Measurements from ENCODE around the gene PTCSC3.

The PTCSC3 gene

GRCh38 chr14:36217732-36218131 is 41.2 kb upstream of the PTCSC3 start:
- no peak for DNase-seq (ENCODE audit: low read depth, low spot score)
- in situ Hi-C loops (cut with HindIII; ENCODE audit: low sequenced_read_pairs) = no loop called here
- no peak overlapping the region for H3K4me3 ChIP-seq (ENCODE audit: low read depth, low read length)
- TF ChIP-seq CTCF (IDR thresholded peaks at IDR 0.05; ENCODE audit: low read depth, low read length) = no peak

GRCh38 chr14:36217027-36217426 is 40.5 kb upstream of the PTCSC3 start:
- no peak for TF ChIP-seq CTCF (IDR thresholded peaks at IDR 0.05; ENCODE audit: low read depth, low read length)
- no peak for DNase-seq (ENCODE audit: low read depth, low spot score)
- in situ Hi-C loops (cut with HindIII; ENCODE audit: low sequenced_read_pairs) = no loop called here
- no peak overlapping the region for H3K4me3 ChIP-seq (ENCODE audit: low read depth, low read length)

GRCh38 chr14:36215217-36215598 is 38.7 kb upstream of the PTCSC3 start:
- DNase-seq (ENCODE audit: low read depth, low spot score) = no peak
- in situ Hi-C loops (cut with HindIII; ENCODE audit: low sequenced_read_pairs) = no loop called here
- no peak overlapping the region for H3K4me3 ChIP-seq (ENCODE audit: low read depth, low read length)
- TF ChIP-seq CTCF (IDR thresholded peaks at IDR 0.05; ENCODE audit: low read depth, low read length) = no peak

- TF ChIP-seq CTCF (IDR thresholded peaks at IDR 0.05; ENCODE audit: low read depth, low read length) = no peak
- H3K4me3 ChIP-seq (ENCODE audit: low read depth, low read length) = no peak overlapping the region
- no peak for DNase-seq (ENCODE audit: low read depth, low spot score)
- in situ Hi-C loops (cut with HindIII; ENCODE audit: low sequenced_read_pairs) = no loop called here
These were observed 38.1 kb upstream of the PTCSC3 start for GRCh38 chr14:36214476-36215216.

- in situ Hi-C loops (cut with HindIII; ENCODE audit: low sequenced_read_pairs) = no loop called here
- TF ChIP-seq CTCF (IDR thresholded peaks at IDR 0.05; ENCODE audit: low read depth, low read length) = no peak
These were observed 36.5 kb upstream of the PTCSC3 start for GRCh38 chr14:36212987-36213386.

GRCh38 chr14:36212577-36212976 is 36.1 kb upstream of the PTCSC3 start:
- H3K4me3 ChIP-seq (ENCODE audit: low read depth, low read length) = no peak overlapping the region
- TF ChIP-seq CTCF (IDR thresholded peaks at IDR 0.05; ENCODE audit: low read depth, low read length) = no peak
- in situ Hi-C loops (cut with HindIII; ENCODE audit: low sequenced_read_pairs) = no loop called here
- DNase-seq (ENCODE audit: low read depth, low spot score) = no peak

More at GRCh38 chr14:36212987-36213386, 36.5 kb upstream of the PTCSC3 start:
- no peak for DNase-seq (ENCODE audit: low read depth, low spot score)
- no peak overlapping the region for H3K4me3 ChIP-seq (ENCODE audit: low read depth, low read length)

All from astrocyte of the spinal cord (primary cell).